ENCODE results near the gene ATP13A4.

DNA sequence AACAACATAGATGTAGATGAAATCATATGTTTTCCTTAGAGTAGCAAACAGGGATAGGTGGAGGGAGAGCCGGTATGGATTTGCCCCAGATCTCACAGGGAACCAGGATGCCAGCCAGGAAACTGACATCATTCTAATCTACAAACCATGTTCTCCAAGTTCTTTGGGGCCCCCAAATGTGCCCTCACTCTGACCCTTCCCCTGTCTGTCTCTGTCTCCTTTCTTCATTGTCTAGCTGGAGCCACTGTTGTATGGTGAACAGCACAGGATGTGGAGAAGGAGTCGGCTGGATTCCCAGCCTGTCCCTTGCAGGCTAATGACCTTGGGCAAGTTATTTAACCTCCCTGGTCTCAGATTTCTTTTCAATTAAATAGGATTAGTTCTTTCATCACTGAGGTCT, 177.1 kb downstream of the ATP13A4 start:
- TF ChIP-seq, protein P1, sequence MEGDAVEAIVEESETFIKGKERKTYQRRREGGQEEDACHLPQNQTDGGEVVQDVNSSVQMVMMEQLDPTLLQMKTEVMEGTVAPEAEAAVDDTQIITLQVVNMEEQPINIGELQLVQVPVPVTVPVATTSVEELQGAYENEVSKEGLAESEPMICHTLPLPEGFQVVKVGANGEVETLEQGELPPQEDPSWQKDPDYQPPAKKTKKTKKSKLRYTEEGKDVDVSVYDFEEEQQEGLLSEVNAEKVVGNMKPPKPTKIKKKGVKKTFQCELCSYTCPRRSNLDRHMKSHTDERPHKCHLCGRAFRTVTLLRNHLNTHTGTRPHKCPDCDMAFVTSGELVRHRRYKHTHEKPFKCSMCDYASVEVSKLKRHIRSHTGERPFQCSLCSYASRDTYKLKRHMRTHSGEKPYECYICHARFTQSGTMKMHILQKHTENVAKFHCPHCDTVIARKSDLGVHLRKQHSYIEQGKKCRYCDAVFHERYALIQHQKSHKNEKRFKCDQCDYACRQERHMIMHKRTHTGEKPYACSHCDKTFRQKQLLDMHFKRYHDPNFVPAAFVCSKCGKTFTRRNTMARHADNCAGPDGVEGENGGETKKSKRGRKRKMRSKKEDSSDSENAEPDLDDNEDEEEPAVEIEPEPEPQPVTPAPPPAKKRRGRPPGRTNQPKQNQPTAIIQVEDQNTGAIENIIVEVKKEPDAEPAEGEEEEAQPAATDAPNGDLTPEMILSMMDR (IDR thresholded peaks at IDR 0.05; ENCODE audit: insufficient read depth, low read length) = no peak
- TF ChIP-seq POLR2AphosphoS5 (IDR thresholded peaks at IDR 0.05; ENCODE audit: low read depth) (no peak), GABPA (IDR thresholded peaks at IDR 0.05; ENCODE audit: low read depth) (no peak), SPI1 (IDR thresholded peaks at IDR 0.05; ENCODE audit: borderline replicate concordance, low read depth) (no peak)
- TF ChIP-seq, protein P2, sequence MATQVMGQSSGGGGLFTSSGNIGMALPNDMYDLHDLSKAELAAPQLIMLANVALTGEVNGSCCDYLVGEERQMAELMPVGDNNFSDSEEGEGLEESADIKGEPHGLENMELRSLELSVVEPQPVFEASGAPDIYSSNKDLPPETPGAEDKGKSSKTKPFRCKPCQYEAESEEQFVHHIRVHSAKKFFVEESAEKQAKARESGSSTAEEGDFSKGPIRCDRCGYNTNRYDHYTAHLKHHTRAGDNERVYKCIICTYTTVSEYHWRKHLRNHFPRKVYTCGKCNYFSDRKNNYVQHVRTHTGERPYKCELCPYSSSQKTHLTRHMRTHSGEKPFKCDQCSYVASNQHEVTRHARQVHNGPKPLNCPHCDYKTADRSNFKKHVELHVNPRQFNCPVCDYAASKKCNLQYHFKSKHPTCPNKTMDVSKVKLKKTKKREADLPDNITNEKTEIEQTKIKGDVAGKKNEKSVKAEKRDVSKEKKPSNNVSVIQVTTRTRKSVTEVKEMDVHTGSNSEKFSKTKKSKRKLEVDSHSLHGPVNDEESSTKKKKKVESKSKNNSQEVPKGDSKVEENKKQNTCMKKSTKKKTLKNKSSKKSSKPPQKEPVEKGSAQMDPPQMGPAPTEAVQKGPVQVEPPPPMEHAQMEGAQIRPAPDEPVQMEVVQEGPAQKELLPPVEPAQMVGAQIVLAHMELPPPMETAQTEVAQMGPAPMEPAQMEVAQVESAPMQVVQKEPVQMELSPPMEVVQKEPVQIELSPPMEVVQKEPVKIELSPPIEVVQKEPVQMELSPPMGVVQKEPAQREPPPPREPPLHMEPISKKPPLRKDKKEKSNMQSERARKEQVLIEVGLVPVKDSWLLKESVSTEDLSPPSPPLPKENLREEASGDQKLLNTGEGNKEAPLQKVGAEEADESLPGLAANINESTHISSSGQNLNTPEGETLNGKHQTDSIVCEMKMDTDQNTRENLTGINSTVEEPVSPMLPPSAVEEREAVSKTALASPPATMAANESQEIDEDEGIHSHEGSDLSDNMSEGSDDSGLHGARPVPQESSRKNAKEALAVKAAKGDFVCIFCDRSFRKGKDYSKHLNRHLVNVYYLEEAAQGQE (IDR thresholded peaks at IDR 0.05; ENCODE audit: insufficient replicate concordance, low read depth) = no peak
